ENCODE measurements around the gene KCNE3.

GRCh38 chr11:74476536-74476935 lies 9.2 kb upstream of the KCNE3 start:
- TF ChIP-seq CTCF (IDR thresholded peaks at IDR 0.05 in 2 of 3, conservative IDR thresholded peaks at IDR 0.05 in 1 of 3; ENCODE audit: borderline replicate concordance in 1 of 3, insufficient read depth in 1 of 3, low read depth in 2 of 3, low read length in 2 of 3) (no peak), REST (IDR thresholded peaks at IDR 0.05; ENCODE audit: low read depth) (no peak), YY1 (IDR thresholded peaks at IDR 0.05; ENCODE audit: extremely low read depth, insufficient replicate concordance, low read depth, low read length) (no peak), POLR2A (IDR thresholded peaks at IDR 0.05; ENCODE audit: borderline replicate concordance, extremely low read depth, insufficient read depth, insufficient read length) (no peak)

Data from HCT116 (cell line).